PC-9 (cell line): ENCODE data around the gene DOCK11.

Experiments
- CTCF ChIP-seq: fragments of 200-600 bp; sonication (generic); conservative IDR thresholded peaks from 2 replicates; pipeline ENCODE4 v1.6.1; 2017; ENCODE audit warnings: mixed run types, antibody characterized with exemption, mild to moderate bottlenecking, moderate library complexity
- EZH2 ChIP-seq: fragments of 200-600 bp; sonication (generic); IDR thresholded peaks from 2 replicates; pipeline ENCODE4 v1.8.0; 2017; ENCODE audit warnings: antibody characterized with exemption, low read depth

- TF ChIP-seq CTCF (no peak), EZH2 (no peak)
Observed at GRCh38 chrX:118621081-118621759, 125.6 kb downstream of the DOCK11 start.
